HCT116 (cell line): Measurements from ENCODE around the gene ICE1. TPM values are rescaled to one million over a fixed set of nuclear protein-coding genes. Genes with fewer than 3 reads are reported as not detected.

ENCODE experiments used
- ATAC-seq: fragments of 200-7000 bp; cut with Tn5 transposase; 2 replicates; pipeline ENCODE4 v1.9.1; 2020; ENCODE audit warnings: mild to moderate bottlenecking, moderate library complexity
- BruUV-seq: library from RNA; stranded (reverse); fragments of 400-500 nt; replicated peaks from 2 replicates; lab custom pipeline; 2021; lab: Mats Ljungman, UMichigan
- CTCF ChIA-PET: fragments of 300-600 bp; sonication (Branson Sonifier 250); formaldehyde crosslinking; loops from one replicate; lab custom pipeline; 2021; ENCODE audit warnings: antibody characterized with exemption; lab: Charles Lee
- POLR2A ChIA-PET: fragments of 300-600, 350-600 bp; sonication (Branson Sonifier 250); formaldehyde crosslinking; loops from one replicate; lab custom pipeline; 2021; ENCODE audit warnings: antibody characterized with exemption; lab: Charles Lee
- RAD21 ChIA-PET, 2 experiments: fragments of 300-600 bp; sonication (Branson Sonifier 250); formaldehyde crosslinking; loops; one replicate each; lab custom pipeline; 2023; ENCODE audit warnings: low total read pairs in 2 of 2; ENCODE audit not compliant: uncharacterized antibody in 2 of 2, unreplicated experiment in 2 of 2, low non-redundant PET in 1 of 2; lab: Charles Lee
- DNase-seq: peaks from one replicate; pipeline ENCODE4 v3.0.0-alpha.2; 2010; ENCODE audit warnings: low read depth, low spot score
- H2AFZ ChIP-seq: fragments of 200-600 bp; shearing (Covaris generic), sonication (generic); 2 replicates; pipeline ENCODE4 v1.6.1; 2017; ENCODE audit warnings: low read depth, mixed run types, mixed read lengths, antibody characterized with exemption, low read length; ENCODE audit not compliant: poor library complexity, severe bottlenecking
- H3K27ac ChIP-seq: 2 replicates; pipeline ENCODE4 v1.5.1; 2012; ENCODE audit warnings: low read depth, low read length
- H3K27me3 ChIP-seq: fragments of 200-600 bp; sonication (generic); 2 replicates; pipeline ENCODE4 v1.6.1; 2016; ENCODE audit warnings: mixed run types, low read length, mixed read lengths; ENCODE audit not compliant: insufficient read depth
- H3K36me3 ChIP-seq, 2 experiments: fragments of 200-500 bp in 1 of 2; fragments of 200-600 bp in 1 of 2; sonication (Bioruptor generic) in 1 of 2; sonication (generic) in 1 of 2; 2 replicates each; pipeline versions ENCODE4 v1.5.1 to v1.6.1; 2014 to 2016; ENCODE audit warnings: low read length in 2 of 2, inconsistent platforms in 1 of 2, mixed read lengths in 1 of 2, mixed run types in 1 of 2; ENCODE audit not compliant: insufficient read depth in 2 of 2, control insufficient read depth in 1 of 2
- H3K4me1 ChIP-seq, 2 experiments: fragments of 200-600 bp in 1 of 2; sonication (generic) in 1 of 2; 2 replicates each; pipeline versions ENCODE4 v1.5.1 to v1.6.1; 2012 to 2017; ENCODE audit warnings: low read length in 2 of 2, inconsistent platforms in 1 of 2, mild to moderate bottlenecking in 1 of 2, mixed read lengths in 1 of 2, mixed run types in 1 of 2, moderate library complexity in 1 of 2; ENCODE audit not compliant: insufficient read depth in 2 of 2, control insufficient read depth in 1 of 2
- H3K4me2 ChIP-seq: fragments of 200-600 bp; sonication (generic); 2 replicates; pipeline ENCODE4 v1.6.1; 2017; ENCODE audit warnings: mixed run types, low read length, mixed read lengths
- H3K4me3 ChIP-seq, 2 experiments: fragments of 200-600 bp in 1 of 2; sonication (generic) in 1 of 2; replicated peaks in 1 of 2; 2 replicates each; pipeline ENCODE4 v1.5.1; 2011 to 2016; ENCODE audit warnings: low read length in 2 of 2, control low read depth in 1 of 2, low read depth in 1 of 2, mild to moderate bottlenecking in 1 of 2, mixed read lengths in 1 of 2, mixed run types in 1 of 2
- H3K79me2 ChIP-seq: fragments of 200-600 bp; sonication (generic); 2 replicates; pipeline ENCODE4 v1.6.1; 2017; ENCODE audit warnings: mild to moderate bottlenecking, mixed run types, low read length, moderate library complexity, mixed read lengths; ENCODE audit not compliant: insufficient read depth
- H3K9ac ChIP-seq: fragments of 200-600 bp; sonication (generic); 2 replicates; pipeline ENCODE4 v1.6.1; 2016; ENCODE audit warnings: low read length, mixed read lengths
- H3K9me2 ChIP-seq: fragments of 200-600 bp; sonication (generic), shearing (Covaris generic); 2 replicates; pipeline ENCODE4 v1.6.1; 2017; ENCODE audit warnings: mixed run types, mild to moderate bottlenecking, moderate library complexity; ENCODE audit not compliant: insufficient read depth
- H3K9me3 ChIP-seq, 2 experiments: fragments of 200-500 bp in 1 of 2; fragments of 200-600 bp in 1 of 2; sonication (Bioruptor generic) in 1 of 2; sonication (generic) in 1 of 2; 2 replicates each; pipeline ENCODE4 v1.6.1; 2014 to 2017; ENCODE audit warnings: low read length in 2 of 2, mixed read lengths in 2 of 2, inconsistent platforms in 1 of 2, low read depth in 1 of 2, mild to moderate bottlenecking in 1 of 2, mixed run types in 1 of 2, moderate library complexity in 1 of 2; ENCODE audit not compliant: control insufficient read depth in 1 of 2, insufficient read depth in 1 of 2
- H4K20me1 ChIP-seq: fragments of 200-600 bp; sonication (generic), shearing (Covaris generic); 2 replicates; pipeline ENCODE4 v1.6.1; 2017; ENCODE audit warnings: mixed run types, mild to moderate bottlenecking, moderate library complexity; ENCODE audit not compliant: insufficient read depth
- ATF3 ChIP-seq: IDR thresholded peaks from 2 replicates; pipeline ENCODE4 v1.6.1; 2012
- CEBPB ChIP-seq: IDR thresholded peaks from 2 replicates; pipeline ENCODE4 v1.6.1; 2012; ENCODE audit warnings: low read depth
- CTCF ChIP-seq, 3 experiments: fragments of 200-600 bp in 1 of 3; sonication (generic) in 1 of 3; IDR thresholded peaks in 2 of 3; conservative IDR thresholded peaks in 1 of 3; 2 replicates each; pipeline ENCODE4 v1.5.1; 2012 to 2017; ENCODE audit warnings: low read depth in 2 of 3, low read length in 2 of 3, antibody characterized with exemption in 1 of 3, borderline replicate concordance in 1 of 3, control low read depth in 1 of 3, mild to moderate bottlenecking in 1 of 3, mixed read lengths in 1 of 3, mixed run types in 1 of 3, moderate library complexity in 1 of 3; ENCODE audit not compliant: insufficient read depth in 1 of 3
- EGR1 ChIP-seq: IDR thresholded peaks from 2 replicates; pipeline ENCODE4 v1.6.1; 2012; ENCODE audit warnings: low read depth
- ELF1 ChIP-seq: IDR thresholded peaks from 2 replicates; pipeline ENCODE4 v1.6.1; 2012; ENCODE audit warnings: low read depth, borderline replicate concordance
- EZH2 ChIP-seq: fragments of 200-600 bp; sonication (generic); IDR thresholded peaks from 2 replicates; pipeline ENCODE4 v1.6.1; 2017; ENCODE audit warnings: antibody characterized with exemption, mixed run types
- EZH2phosphoT487 ChIP-seq: fragments of 200-600 bp; IDR thresholded peaks from 2 replicates; pipeline ENCODE4 v1.6.1; 2018; ENCODE audit warnings: antibody characterized with exemption, borderline replicate concordance
- FOSL1 ChIP-seq: IDR thresholded peaks from 2 replicates; pipeline ENCODE4 v1.6.1; 2012; ENCODE audit warnings: low read depth
- POLR2AphosphoS5 ChIP-seq: IDR thresholded peaks from 2 replicates; pipeline ENCODE4 v1.6.1; 2011; ENCODE audit warnings: mild to moderate bottlenecking, low read depth, low read length, moderate library complexity
- SP1 ChIP-seq: IDR thresholded peaks from 2 replicates; pipeline ENCODE4 v1.6.1; 2012; ENCODE audit warnings: low read depth
- SRF ChIP-seq: IDR thresholded peaks from 2 replicates; pipeline ENCODE4 v1.6.1; 2012; ENCODE audit warnings: low read depth
- TCF7L2 ChIP-seq: IDR thresholded peaks from 2 replicates; pipeline ENCODE4 v1.7.0; 2011; ENCODE audit warnings: borderline replicate concordance, inconsistent platforms; ENCODE audit not compliant: insufficient read depth, insufficient read length; ENCODE audit errors: extremely low read depth
- ZBTB33 ChIP-seq: IDR thresholded peaks from 2 replicates; pipeline ENCODE4 v1.6.1; 2011; ENCODE audit warnings: mild to moderate bottlenecking, low read length, moderate library complexity; ENCODE audit not compliant: insufficient replicate concordance; ENCODE audit errors: extremely low read depth
- ZFX ChIP-seq: fragments of 450-650 bp; IDR thresholded peaks from 2 replicates; pipeline ENCODE4 v1.6.1; 2017
- ZNF274 ChIP-seq: fragments of 200-500 bp; sonication (Bioruptor generic); IDR thresholded peaks from 2 replicates; pipeline ENCODE4 v1.6.1; 2014; ENCODE audit warnings: mild to moderate bottlenecking, low read depth, low read length, inconsistent platforms
- intact Hi-C: fragments of 100-400 bp; cut with micrococcal nuclease; formaldehyde crosslinking; loops from 2 replicates; pipeline ENCODE4 v1.10.0; 2022
- total RNA-seq: library from RNA; stranded (reverse); gene quantifications from one replicate; pipeline ENCODE4 v1.2.1, GENCODE V29; 2021; ENCODE audit not compliant: unreplicated experiment

ICE1 gene
- total RNA-seq, 1 experiment from 2014 or later = 30.0 TPM

- intact Hi-C loops = no loop called here
- Histone ChIP-seq H2AFZ (no peak overlapping the region), H3K27ac (no peak overlapping the region), H3K4me1 (no peaks in the 10 kb centered on the region), H3K9me2 (no peaks in the 10 kb centered on the region), H3K27me3 (no peaks in the 10 kb centered on the region), H3K36me3 (no peaks in the 10 kb centered on the region), H3K9ac (no peak overlapping the region), H4K20me1 (no peaks in the 10 kb centered on the region), H3K4me3 (no peak overlapping the region), H3K9me3 (no peaks in the 10 kb centered on the region), H3K4me2 (no peak overlapping the region), H3K79me2 (no peaks in the 10 kb centered on the region)
- BruUV-seq = no TSS peak
- ATAC-seq (no peak), DNase-seq (no peak)
- CTCF ChIA-PET = no interaction called here
- POLR2A ChIA-PET = no interaction called here
- RAD21 ChIA-PET = no interaction called here
- TF ChIP-seq EZH2phosphoT487 = no peak
- TF ChIP-seq CEBPB = no peak
- no peak for TF ChIP-seq SP1
- no peak for TF ChIP-seq FOSL1
- no peak for TF ChIP-seq ELF1
- TF ChIP-seq EGR1 = no peak
- no peak for TF ChIP-seq ATF3
- no peak for TF ChIP-seq EZH2
- no peak for TF ChIP-seq ZFX
- no peak for TF ChIP-seq ZBTB33
- TF ChIP-seq ZNF274 = no peak
- no peak for TF ChIP-seq TCF7L2
- TF ChIP-seq POLR2AphosphoS5 = no peak
- TF ChIP-seq CTCF (IDR thresholded peaks at IDR 0.05 in 2 of 3, conservative IDR thresholded peaks at IDR 0.05 in 1 of 3; ENCODE audit: borderline replicate concordance in 1 of 3, insufficient read depth in 1 of 3, low read depth in 2 of 3, low read length in 2 of 3) = no peak
- no peak for TF ChIP-seq SRF
These were observed 49.0 kb upstream of the ICE1 start for GRCh38 chr5:5373351-5373989.
